Osteoblast (primary cell): Measurements from ENCODE around the gene ESPN. TPM values are rescaled to one million over a fixed set of nuclear protein-coding genes. Genes with fewer than 3 reads are reported as not detected.
"Not testable (repeated sequence)": the region's sequence is repeated elsewhere in the genome, so short reads cannot be mapped to it uniquely, and the experiment has no call there.

Experiments used
- DNase-seq: peaks from one replicate; pipeline ENCODE4 v3.0.0; 2011; ENCODE audit warnings: low spot score, mixed read lengths; ENCODE audit not compliant: insufficient read length; ENCODE audit errors: missing footprints
- H2AFZ ChIP-seq: 2 replicates; pipeline ENCODE4 v1.6.0; 2011; ENCODE audit warnings: mild to moderate bottlenecking, low read length
- H3K27ac ChIP-seq: 2 replicates; pipeline ENCODE4 v1.5.1; 2011; ENCODE audit warnings: mild to moderate bottlenecking, low read depth, low read length, moderate library complexity
- H3K27me3 ChIP-seq: 2 replicates; pipeline ENCODE4 v1.6.0; 2012; ENCODE audit warnings: mild to moderate bottlenecking, control low read depth, inconsistent platforms, low read length, moderate library complexity; ENCODE audit not compliant: insufficient read depth
- H3K36me3 ChIP-seq: 2 replicates; pipeline ENCODE4 v1.5.1; 2011; ENCODE audit warnings: mild to moderate bottlenecking, low read length, control low read depth, moderate library complexity; ENCODE audit not compliant: insufficient read depth
- H3K4me1 ChIP-seq: 2 replicates; pipeline ENCODE4 v1.5.1; 2011; ENCODE audit warnings: mild to moderate bottlenecking, low read length, control low read depth, moderate library complexity; ENCODE audit not compliant: insufficient read depth
- H3K4me2 ChIP-seq: 2 replicates; pipeline ENCODE4 v1.6.0; 2011; ENCODE audit warnings: mild to moderate bottlenecking, low read length; ENCODE audit not compliant: insufficient read depth
- H3K4me3 ChIP-seq: fragments of 200-600 bp; sonication (generic); 3 replicates; pipeline ENCODE4 v1.5.1; 2012; ENCODE audit warnings: mild to moderate bottlenecking, low read length, inconsistent platforms; ENCODE audit not compliant: insufficient read depth
- H3K79me2 ChIP-seq: 2 replicates; pipeline ENCODE4 v1.6.0; 2012; ENCODE audit warnings: mild to moderate bottlenecking, low read length, control low read depth, inconsistent platforms; ENCODE audit not compliant: insufficient read depth
- H3K9me3 ChIP-seq: 2 replicates; pipeline ENCODE4 v1.5.1; 2011; ENCODE audit warnings: low read depth, low read length, control low read depth
- H4K20me1 ChIP-seq: 2 replicates; pipeline ENCODE4 v1.6.0; 2012; ENCODE audit warnings: mild to moderate bottlenecking, low read length, control low read depth; ENCODE audit not compliant: insufficient read depth
- CTCF ChIP-seq: IDR thresholded peaks from 2 replicates; pipeline ENCODE4 v1.5.1; 2011; ENCODE audit warnings: mild to moderate bottlenecking, low read depth, low read length, moderate library complexity; ENCODE audit errors: extremely low read depth
- total RNA-seq: library from RNA; depleted of rRNA; stranded (reverse); fragments of >200 nt; gene quantifications from 2 replicates; pipeline ENCODE4 v1.2.3, GENCODE V29; 2012

ESPN gene
- total RNA-seq, 1 donor, result not detected

GRCh38 chr1:6443339-6444115 lies 19.0 kb downstream of the ESPN start:
- Histone ChIP-seq H3K4me2 (no peak overlapping the region), H3K36me3 (no peaks in the 10 kb centered on the region), H3K4me3 (no peak overlapping the region), H4K20me1 (no peaks in the 10 kb centered on the region), H3K9me3 (no peaks in the 10 kb centered on the region), H2AFZ (no peak overlapping the region), H3K4me1 (no peaks in the 10 kb centered on the region), H3K27me3 (peaks cover 35% of the 10 kb centered on the region), H3K27ac (no peak overlapping the region), H3K79me2 (no peaks in the 10 kb centered on the region)
- TF ChIP-seq CTCF, result no peak
- DNase-seq, result no peak

GRCh38 chr1:6444377-6444776 lies 19.8 kb downstream of the ESPN start:
- H3K27me3 ChIP-seq, result peaks cover 41% of the 10 kb centered on the region
- H2AFZ ChIP-seq, result no peak overlapping the region
- no peak overlapping the region for H3K27ac ChIP-seq
- no peaks in the 10 kb centered on the region for H3K9me3 ChIP-seq
- H3K4me2 ChIP-seq, result no peak overlapping the region
- no peaks in the 10 kb centered on the region for H3K79me2 ChIP-seq
- no peaks in the 10 kb centered on the region for H4K20me1 ChIP-seq
- DNase-seq, result no peak
- no peaks in the 10 kb centered on the region for H3K36me3 ChIP-seq
- no peak overlapping the region for H3K4me3 ChIP-seq
- H3K4me1 ChIP-seq, result no peaks in the 10 kb centered on the region
- no peak for TF ChIP-seq CTCF

DNA sequence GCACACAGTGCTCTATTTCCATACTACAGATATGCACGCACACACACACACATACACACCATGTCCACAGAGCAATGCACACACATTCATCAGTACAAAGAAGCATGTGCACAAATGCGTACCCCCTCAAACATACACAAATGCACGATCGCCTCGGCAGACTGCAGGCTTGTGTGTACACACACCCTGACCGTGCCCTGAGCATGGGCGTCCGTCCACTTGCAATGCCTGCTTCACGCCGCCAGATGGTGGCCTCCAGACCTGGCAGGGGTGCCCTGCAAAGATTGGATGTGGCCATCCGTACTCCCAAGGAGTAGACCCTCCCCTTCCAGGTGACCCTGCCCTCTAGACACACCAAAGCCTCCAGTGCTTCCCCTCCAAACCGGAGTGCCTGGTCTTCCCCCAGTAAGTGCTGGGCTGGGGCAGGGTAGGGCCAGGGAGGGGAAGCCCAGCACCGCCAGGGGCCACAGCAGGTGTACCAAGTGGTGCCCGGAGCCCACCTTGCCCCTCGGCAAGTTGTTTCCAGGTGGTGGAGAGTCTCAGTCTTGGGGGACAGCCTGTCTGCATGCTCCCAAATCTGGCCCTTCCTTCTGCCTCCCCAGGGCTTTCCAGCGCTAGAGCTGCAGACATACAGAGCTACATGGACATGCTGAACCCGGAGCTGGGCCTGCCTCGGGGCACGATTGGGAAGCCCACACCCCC lies 20.6 kb downstream of the ESPN start:
- Histone ChIP-seq H3K79me2 (no peaks in the 10 kb centered on the region), H3K4me3 (no peak overlapping the region), H3K36me3 (no peaks in the 10 kb centered on the region), H3K4me2 (no peak overlapping the region), H4K20me1 (no peaks in the 10 kb centered on the region), H3K27me3 (peaks cover 48% of the 10 kb centered on the region), H3K27ac (no peak overlapping the region), H3K4me1 (no peaks in the 10 kb centered on the region), H2AFZ (no peak overlapping the region), H3K9me3 (no peaks in the 10 kb centered on the region)
- peak; percentile 48 for TF ChIP-seq CTCF
- DNase-seq, result peak; percentile 96

GRCh38 chr1:6445929-6446328 lies 21.4 kb downstream of the ESPN start:
- not testable (repeated sequence) for H2AFZ ChIP-seq, H3K36me3 ChIP-seq, H4K20me1 ChIP-seq, H3K4me1 ChIP-seq, H3K4me2 ChIP-seq, H3K9me3 ChIP-seq, H3K4me3 ChIP-seq, H3K79me2 ChIP-seq, H3K27ac ChIP-seq, DNase-seq
- H3K27me3 ChIP-seq, result peaks cover 53% of the 10 kb centered on the region
